Activated CD4-positive, alpha-beta T cell treated with anti-CD3 and anti-CD28 coated beads, Interleukin-2, amount 50 U/mL, for 1 hour (primary cell): Measurements from ENCODE around the gene C16orf92.
"Not testable (repeated sequence)": the region's sequence is repeated elsewhere in the genome, so short reads cannot be mapped to it uniquely, and the experiment has no call there.

Experiments used
- DNase-seq: peaks from one replicate; pipeline ENCODE4 v3.0.0-alpha.2; 2020

The C16orf92 gene

DNA sequence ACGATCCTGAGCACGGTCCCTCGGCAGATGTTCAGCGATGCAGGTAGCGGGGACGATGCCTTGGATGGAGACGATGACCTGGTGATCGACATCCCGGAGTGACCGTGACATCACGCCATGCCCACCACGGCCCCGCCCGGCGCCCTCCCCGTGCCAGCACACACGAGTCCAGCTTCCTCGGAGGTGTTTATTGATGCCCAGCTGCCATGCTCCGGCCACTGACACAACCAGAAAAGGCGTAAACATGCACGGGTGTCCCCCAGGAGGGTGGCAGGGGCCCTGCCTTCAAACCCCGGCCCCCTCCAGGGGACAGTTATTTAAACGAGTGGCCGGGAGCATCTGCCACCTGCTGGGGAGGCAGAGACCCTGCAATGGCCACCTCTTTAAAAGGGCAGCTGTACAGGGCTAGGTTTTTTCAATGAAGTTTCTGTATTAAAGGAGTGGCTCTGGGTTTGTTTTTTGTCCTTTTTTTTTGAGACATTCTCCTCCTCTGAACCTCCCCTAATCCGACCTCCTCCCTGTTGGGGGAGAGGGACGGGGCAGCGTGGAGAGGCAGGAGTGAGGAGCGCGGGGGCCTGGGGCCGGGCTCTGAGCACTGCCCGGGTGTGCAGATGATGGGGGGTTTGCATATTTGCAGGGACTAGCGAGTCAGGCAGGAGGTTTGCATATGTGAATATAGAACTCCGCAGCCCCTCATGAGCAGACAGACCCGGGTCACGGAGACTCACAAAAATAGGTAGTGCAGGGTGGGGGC is 17.5 kb upstream of the C16orf92 start:
- DNase-seq = peak; percentile 43

DNA sequence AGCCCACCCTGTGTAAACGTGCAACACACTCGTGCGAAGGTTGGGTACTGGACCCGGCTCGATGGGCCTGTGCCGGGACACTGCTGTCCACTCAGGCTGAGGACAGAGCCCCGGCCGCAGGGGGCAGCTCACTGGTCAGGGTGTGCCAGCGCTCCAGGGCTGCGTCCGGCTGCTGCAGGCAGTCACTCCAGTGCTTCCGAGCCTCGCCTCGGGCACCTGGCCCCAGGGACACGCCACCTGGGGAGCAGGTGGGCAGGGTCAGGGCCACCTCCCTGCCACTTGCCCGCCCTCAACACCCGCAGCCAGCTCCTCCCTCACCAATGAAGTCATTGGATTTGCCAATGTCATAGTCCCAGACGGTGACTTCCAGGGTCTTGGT is 16.9 kb upstream of the C16orf92 start:
- DNase-seq = no peak

DNA sequence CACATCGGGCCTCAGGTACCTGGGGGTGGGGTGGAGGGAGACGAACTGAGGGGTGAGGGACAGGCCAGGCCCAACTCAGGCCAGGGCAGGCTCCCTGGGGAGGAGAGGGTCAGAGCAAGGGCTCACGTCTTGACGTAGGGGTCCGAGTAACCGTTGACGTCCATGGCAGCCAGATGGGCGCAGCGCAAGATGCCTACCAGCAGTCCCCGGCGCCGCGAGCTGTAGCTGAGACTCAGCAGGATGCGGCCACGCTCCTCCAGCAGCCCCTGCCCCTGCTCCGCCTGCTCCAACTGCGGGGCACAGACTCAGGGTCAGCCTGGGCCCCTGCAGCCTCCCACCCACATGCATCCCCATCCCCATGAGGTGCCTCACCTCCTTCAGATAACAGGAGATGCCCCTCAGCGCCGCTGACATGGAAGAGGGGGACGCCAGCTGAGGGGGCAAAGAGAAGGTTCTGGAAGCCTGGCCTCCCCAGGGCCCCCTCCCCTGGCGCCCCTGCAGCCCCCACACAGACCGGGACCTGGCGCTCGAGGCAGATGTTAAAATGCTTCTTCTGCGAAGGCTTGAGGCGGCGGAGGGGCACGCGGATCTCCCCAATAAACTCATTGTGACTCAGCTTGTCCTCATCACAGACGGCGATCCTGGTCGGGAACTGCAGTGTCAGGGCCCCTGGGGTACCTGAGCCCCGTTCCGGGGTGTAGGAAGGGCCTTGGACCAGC is 16.2 kb upstream of the C16orf92 start:
- no peak for DNase-seq

DNA sequence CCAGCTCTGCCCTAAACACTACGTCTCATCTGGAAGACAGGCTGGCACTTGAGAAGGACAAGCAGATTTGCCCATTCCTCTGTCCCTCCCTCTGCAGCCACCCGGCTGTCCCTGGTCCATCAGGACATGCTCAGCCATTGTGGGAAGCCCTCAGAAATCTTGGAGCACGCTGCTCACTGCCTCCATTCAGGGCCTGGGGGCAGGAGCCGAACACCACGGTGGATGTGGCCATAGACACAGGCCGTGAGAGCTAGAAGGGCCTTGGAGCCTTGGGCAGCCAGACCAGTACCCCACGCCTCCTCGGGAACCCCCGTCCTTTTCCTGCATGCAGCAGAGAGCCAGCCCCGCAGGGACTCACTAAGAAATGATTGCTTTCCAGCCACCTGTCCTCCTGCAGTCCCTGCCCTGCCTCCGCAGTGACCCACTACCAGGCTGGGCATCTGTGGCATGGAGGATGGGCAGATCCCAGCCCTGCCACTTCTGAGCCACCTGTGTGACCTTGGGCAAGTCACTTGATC is 15.6 kb upstream of the C16orf92 start:
- DNase-seq = no peak

DNA sequence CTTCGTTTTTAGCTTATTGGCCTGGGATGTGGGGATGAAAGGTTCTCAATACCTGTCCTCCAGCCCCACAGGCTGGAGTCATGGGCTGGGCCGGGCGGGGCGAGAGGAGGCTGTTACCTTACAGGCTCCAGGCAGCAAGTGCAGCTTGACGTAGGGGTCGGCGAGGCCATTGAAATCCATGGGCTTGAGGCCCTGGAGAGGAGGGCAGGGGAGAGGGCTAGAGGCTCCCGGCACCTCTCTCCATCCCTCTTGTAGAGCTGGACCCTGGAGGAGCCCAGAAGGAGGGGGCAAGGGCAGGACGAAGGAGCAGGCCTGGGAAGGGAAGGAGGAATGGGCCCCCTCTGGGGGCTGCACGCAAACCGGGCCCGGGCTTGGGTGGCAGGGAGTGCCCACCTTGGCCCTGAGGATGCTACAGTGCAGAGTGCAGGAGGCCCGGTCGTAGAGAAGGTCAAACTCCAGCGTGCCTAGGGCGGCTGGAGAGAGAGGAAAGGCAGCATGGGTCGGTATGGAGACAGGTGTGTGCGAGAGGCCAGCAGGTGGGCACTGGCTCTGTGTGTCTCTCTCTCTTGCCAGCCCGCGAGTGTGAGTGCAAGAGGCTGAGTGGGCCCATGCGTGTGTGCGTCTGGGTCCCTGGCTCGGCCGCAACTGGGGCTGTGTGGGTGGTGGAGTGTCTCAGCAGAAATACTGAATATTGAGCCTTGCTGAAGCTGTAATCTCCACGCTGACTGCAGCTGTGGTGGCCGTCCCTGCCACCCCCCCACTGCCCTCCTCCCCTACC is 13.7 kb upstream of the C16orf92 start:
- no peak for DNase-seq

DNA sequence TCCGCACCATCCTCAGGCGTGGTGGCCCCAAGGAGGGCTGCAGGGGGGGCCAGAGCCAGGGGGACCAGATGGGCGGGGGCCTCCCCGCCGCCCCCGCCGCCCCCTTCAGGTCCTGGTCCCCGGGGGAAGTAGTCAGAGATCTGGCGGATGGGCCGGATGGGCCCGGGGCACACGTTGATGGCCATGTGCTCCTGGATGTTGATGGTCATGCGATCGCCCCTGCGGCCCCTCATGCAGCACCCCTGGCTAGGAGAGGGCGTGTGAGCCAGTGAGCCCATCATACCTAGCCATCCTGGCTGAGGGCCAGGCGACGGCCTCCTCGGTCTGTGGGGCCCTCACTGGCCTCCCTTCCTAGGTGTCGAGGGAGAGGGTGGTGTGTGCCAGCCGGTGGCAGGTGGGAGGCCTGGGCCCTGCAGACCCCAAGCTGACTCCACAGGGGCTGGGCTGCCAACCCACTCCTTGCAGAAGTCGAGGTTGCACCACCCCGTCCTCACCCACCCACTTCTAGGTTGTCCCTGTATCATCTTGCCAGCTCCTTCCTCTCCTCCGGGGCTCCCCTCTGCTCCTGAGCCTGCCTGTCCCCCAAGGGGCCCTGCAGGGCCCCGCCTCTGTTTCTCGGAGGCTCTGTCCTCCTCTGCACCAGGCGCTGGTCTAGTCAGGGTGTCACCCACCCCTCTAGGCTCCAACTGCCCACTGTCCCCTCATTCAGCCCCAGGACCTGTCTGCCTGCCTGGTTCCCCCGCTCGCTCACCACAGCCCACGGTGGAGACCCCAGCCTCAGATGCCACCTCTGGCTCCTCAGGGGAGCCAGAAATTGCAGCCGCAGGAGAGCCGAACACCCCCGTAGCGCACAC is 12.8 kb upstream of the C16orf92 start:
- no peak for DNase-seq

DNA sequence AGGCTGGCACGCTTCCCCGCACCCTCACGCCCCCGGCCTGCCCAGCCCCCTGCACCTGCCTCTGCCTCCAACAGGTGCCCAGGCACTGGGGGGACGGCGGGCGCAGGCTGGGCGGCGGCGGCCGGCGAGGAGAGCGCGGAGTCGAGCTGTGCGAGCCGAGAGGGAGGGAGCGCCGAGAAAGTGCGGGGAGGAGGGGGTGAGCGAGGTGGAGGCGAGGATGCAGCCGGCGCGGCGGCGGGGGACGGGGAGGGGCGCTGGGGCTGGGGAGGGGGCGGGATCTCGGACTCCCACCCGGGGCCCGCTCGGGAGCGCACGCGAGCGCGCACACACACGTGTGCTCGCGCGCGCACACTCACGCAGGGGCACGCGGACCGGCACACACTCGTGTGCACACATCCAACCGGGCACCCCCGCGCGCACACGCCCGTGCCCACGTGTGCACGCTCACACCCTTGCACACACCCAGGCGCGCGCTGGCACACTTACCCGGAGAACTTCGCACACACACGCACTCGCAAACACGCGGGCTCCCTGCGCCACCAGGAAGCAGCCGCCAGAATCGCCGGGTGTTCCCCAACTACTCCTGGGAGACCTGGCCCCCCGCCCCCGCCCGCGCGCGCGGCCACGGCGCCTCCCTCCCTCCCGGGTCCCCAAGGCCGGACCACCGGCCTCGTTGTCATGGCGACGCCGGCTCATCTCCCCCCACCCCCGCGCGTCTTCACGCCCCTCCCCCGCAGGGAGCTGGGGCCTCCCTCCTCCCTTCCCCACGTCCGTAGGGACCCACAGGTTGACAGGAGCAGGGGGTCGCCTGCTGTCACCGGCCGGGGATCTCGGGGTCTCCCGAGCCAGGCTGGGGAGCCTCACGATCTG is 11.9 kb upstream of the C16orf92 start, which contains the start of gene DOC2A:
TSS of gene DOC2A (minus strand) at position 184 of the 870 bp plus-strand sequence. CDS start 805 bp downstream, outside the sequence.
- peak; percentile 35 for DNase-seq

DNA sequence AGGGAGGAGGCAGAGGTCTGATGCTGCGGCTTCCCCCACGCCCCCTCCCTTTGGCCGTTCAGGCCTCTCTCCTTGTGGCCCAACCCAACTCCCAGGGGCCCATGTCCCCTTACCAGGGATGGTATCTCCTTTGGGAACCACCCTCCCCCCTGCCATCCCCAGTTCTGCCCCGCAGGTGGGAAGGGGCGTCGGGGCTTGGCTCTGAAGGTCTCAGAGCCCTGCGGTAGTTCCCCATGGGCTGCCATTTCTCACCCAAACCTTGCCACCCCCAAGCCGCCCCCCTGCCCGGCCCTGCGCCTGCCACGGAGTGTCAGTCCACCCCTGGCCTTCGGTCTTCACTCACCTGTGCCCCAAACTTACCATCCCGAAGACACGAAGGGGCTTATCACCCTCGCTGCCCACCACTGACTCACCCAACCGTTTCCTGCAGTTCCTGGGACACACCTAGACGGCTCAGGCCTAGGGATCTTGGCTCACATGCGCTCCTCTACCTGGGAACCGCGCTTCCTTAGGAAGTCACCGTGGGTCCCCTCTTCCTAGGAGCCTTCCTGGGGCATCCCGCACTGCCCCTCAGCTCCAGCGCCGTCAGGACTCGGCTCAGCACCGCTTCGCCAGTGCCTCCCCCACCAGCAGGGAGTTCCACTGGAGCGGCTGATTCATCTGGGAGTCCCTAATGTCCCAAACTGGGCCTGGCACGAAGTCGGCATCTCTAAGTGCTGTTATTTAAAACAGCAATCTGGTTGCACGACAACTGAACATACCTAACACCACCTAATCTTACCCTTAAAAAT is 11.1 kb upstream of the C16orf92 start:
- DNase-seq = no peak

DNA sequence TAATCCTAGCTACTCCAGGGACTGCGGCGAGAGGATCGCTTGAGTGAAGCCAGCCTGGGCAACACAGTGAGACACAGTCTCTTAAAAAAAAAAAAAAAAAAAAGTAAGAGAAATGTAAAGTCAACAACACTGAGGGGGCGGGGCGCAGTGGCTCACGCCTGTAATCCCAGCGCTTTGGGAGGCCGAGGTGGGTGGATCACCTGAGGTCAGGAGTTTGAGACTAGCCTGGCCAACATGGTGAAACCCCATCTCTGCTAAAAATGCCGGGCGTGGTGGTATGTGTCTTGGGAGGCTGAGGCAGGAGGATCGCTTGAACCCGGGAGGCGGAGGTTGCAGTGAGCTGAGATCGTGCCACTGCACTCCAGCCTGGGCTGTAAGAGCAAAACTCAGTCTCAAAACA is 10.4 kb upstream of the C16orf92 start:
- DNase-seq = not testable (repeated sequence)

DNA sequence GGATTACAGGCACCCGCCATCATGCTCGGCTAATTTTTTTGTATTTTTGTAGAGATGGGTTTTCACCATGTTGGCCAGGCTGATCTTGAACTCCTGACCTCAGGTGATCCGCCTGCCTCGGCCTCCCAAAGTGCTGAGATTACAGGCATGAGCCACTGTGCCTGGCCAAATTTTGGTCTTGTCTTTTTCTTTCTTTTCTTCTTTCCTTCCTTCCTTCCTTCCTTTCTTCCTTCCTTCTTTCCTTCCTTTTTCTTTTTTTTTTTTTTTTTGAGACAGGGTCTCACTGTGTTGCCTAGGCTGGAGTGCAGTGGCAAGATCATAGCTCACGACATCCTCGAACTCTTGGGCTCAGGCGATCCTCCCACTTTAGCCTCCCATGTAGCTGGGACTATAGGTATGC is 7.5 kb upstream of the C16orf92 start:
- not testable (repeated sequence) for DNase-seq

DNA sequence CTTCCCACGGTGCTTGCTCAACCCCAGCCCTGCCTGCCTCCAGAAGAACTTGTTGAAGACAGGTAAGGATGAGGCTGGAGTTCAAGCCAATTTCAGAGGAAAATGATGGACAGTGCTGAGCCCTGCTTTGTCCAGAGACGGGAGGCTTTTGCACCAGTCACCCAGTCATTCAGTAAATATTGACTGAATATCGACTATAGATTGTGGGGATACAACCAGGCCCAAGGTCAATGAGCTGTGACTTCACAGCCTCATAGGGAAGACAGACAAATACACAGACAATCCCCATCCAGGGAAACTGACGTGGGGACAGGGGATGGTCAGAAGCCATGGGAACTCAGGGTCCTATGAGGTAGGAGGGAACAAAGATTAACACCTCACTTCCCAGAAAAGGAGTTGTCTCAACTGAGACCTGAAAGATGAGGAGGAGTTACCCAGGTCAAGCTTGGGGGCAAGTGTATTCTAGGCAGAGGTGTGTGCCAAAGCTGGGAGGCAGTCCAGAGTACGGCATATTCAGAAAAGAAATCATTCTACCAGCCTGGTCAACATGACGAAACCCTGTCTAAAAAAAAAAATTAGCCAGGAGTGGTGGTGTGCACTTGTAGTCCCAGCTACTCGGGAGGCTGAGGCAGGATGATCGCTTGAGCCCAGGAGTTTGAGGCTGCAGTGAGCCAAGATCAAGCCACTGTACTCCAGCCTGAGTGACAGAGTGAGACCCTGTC is 6.3 kb upstream of the C16orf92 start:
- DNase-seq = no peak

DNA sequence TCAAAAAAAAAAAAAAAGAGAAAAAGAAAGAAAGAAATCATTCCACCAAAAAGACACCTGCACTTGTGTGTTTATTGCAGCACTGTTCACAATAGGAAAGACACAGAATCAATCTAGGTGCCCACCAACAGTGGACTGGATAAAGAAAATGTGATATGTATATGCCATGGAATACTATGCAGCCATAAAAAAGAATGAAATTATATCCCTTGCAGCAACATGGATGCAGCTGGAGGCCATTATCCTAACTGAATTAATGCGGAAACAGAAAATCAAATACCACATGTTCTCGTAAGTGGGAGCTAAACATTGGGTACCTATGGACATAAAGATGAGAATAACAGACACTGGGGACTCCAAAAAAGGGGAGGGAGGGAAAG is 5.7 kb upstream of the C16orf92 start:
- no peak for DNase-seq

DNA sequence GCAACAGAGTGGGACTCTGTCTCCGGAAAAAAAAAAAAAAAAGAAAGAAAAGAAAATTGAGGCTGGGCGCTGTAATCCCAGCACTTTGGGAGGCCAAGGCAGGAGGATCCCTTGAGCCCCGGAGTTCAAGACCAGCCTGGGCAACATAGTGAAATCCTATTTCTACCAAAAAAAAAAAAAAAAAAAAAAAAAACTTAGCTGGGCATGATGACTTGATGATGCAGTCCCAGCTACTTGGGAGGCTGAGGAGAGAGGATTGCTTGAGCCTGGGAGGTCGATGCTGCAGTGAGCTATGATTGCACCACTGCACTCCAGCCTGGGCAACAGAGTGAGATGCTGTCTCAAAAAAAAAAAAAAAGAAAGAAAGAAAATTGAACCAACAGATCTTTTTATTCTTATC is 5.1 kb upstream of the C16orf92 start:
- not testable (repeated sequence) for DNase-seq

DNA sequence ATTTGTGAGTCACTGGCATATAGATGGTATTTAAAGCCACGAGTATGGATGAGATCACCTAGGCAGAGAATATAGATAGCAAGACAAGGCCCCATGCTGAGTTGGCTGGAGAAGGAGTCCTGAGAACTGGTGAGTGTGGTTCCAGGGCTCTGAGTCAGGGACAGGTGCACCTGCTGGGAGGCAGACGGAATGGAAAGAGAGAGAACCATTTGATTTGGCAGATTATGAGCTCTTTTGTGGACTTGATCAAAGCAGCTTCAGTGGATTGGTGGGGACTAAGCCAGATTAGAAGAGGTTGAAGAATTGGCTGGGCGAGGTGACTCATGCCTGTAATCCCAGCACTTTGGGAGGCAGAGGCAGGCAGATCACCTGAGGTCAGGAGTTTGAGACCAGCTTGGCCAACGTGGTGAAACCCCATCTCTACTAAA is 4.3 kb upstream of the C16orf92 start:
- no peak for DNase-seq

DNA sequence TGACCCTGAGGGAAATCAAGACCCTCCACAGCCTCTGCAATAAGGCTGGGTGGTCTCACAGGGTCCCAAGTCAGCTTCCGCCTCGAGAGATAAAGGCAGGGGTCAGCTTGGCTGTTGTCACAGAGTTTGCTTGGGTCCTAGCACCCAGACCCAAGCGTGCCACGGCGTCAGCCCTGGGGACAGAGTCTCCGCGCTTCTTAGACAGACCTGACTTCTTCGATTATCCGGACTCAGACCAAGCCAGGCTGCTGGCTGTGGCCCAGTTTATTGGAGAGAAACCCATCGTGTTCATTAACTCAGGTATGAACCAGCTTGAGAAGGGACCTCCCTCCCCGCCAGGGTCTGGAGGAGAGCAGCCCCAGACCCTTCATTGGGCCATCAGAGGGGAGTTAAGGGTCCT is 588 bp downstream of the C16orf92 start:
- no peak for DNase-seq

DNA sequence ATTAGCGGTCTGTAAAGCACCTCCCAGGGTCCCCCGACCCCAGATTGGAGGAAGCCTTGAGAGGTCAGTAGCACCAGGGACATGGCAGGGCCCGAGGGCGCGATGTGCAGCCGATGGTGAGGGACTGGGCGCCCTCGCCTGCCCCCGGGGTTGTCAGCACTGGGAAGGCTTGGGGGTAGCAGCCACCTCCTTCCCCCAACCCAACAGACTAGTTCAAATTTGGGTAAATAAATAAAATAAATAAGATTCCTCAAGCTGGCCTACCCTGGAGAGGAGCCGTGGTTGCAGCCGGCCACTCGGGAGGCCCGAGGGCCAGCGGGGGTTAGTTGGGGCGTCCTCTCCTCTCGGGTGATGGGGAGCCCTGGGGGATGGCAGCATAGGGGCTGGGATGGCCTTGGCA is 1.5 kb downstream of the C16orf92 start:
- DNase-seq = no peak

DNA sequence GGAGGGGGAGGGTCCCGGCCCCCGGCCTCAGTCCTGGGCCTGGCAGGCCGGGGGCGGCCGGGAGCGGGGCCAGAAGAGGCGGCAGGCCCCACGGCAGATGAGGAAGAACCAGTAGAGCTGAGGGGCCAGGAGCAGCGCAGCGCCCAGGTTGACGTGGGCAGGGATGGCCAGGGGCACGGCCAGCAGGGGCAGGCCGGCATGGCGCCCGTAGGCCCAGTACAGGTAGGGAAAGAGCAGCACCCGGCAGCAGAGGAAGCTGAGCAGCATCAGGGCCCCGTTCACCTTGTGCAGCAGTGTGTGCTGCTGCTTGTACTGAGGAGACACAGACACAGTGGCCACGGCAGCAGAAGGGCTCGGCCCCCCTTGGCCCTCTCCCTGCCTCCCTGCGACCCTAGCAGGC is 2.2 kb downstream of the C16orf92 start:
- DNase-seq = no peak

DNA sequence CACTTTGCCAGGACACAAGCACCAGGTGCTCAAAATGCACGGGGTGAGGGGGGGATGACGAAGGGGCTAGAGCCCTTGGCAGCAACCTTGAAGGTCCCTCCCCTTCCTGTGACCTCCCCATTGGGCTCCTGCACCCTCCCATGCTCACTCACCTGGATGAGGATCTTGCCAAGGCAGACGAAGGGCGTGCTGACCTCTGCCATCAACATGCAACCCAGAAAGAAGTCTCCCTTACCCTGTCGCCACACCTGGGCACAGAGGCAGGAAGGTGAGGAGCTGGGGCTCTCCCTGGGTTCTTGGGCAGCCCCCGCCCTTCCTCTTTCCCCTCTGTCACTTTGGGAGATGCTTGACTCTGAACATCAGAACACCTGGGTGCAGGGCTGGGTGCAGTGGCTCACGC is 2.6 kb downstream of the C16orf92 start:
- DNase-seq = no peak

DNA sequence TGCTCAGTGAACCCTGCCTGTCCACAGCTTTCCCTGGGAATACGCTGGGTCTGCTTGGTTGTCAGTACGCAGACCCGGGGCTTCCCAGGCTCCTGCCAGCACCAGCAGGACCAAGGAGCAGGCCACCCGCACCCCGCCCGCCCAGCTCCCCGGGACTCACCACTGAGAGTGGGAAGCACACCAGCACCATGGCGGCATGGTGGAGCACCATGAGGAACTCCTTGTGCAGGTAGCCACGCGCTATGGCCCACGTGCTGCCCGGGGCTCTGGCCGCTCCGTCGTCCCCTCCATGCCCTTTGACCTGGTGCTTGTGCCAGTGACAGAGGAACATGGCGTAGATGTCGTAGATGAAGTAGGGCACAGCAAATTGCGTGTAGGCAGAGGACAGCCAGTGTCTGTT is 3.5 kb downstream of the C16orf92 start:
- DNase-seq = no peak
